Stimulated activated effector memory CD8-positive, alpha-beta T cell treated with anti-CD3 and anti-CD28 coated beads, Interleukin-12 subunit alpha, Interleukin-12 subunit beta, amount 100 ng/mL, for 72 hours (primary cell): ENCODE data around the gene HHEX.
A peak's percentile ranks its signal among the peaks of the same experiment; 100 is the strongest.
"Not testable (repeated sequence)": the region's sequence is repeated elsewhere in the genome, so short reads cannot be mapped to it uniquely, and the experiment has no call there.

Experiments
- ATAC-seq: fragments of 150-1000 bp; cut with Tn5 transposase; 2 replicates; pipeline ENCODE4 v1.10.0; 2021
- DNase-seq, 2 donors: peaks; one replicate each; pipeline ENCODE4 v3.0.0; 2021 to 2022; ENCODE audit warnings: low spot score in 2 of 2
- H3K27ac Mint-ChIP-seq: one replicate; pipeline ENCODE4 v1.8.0; 2022; ENCODE audit warnings: mild to moderate bottlenecking, mixed read lengths
- H3K36me3 Mint-ChIP-seq: one replicate; pipeline ENCODE4 v1.8.0; 2022; ENCODE audit warnings: mild to moderate bottlenecking, mixed read lengths
- H3K4me1 Mint-ChIP-seq: one replicate; pipeline ENCODE4 v1.8.0; 2022; ENCODE audit warnings: mixed read lengths
- H3K4me3 Mint-ChIP-seq: one replicate; pipeline ENCODE4 v1.8.0; 2022; ENCODE audit warnings: mild to moderate bottlenecking, mixed read lengths
- H3K9me3 Mint-ChIP-seq: one replicate; pipeline ENCODE4 v1.8.0; 2022; ENCODE audit warnings: mixed read lengths

The HHEX gene

DNA sequence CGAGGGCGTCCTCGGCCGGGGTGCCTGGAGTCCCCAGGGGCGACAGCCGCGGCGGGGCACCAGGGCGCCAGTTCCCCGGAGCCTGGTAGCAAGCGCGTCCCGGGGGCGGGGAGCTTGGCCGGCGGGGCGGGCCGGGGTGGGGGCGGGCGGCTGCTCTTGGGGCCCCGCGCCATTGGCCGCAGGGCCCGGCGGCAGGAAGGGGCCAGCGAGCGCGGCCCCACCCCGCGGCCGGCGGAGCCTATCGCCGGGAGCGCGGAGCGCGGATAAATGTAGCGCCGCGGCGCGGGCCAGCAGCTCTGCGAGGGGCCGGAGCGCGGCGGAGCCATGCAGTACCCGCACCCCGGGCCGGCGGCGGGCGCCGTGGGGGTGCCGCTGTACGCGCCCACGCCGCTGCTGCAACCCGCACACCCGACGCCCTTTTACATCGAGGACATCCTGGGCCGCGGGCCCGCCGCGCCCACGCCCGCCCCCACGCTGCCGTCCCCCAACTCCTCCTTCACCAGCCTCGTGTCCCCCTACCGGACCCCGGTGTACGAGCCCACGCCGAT lies at the start of gene HHEX:
Gene HHEX (plus strand): TSS at position 293 of the 548 bp plus-strand sequence. CDS start 32 bp downstream, at position 325.
- Mint-ChIP-seq H3K36me3 (no peaks in the 10 kb centered on the region), H3K9me3 (no peaks in the 10 kb centered on the region)
- peak in 1 of 2 donors; percentile 13 for DNase-seq

DNA sequence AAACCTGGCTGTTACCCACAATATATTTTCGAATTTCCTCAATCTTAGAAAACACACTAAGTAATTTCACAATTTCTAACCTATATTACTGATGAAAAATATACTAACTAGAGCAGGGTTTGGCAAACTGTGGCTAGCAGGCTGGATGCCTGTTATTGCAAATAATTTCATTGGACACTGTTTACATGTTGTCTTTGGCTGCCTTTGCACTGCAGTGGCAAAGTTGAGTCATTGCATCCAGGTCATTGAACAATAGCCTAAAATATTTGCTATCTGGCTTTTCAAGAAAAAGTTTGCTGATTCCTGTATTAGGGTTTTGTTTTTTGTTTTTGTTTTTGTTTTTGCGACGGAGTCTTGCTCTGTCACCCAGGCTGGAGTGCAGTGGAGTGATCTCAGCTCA lies 49.6 kb upstream of the HHEX start:
- no peak overlapping the region for H3K27ac Mint-ChIP-seq
- H3K36me3 Mint-ChIP-seq, result peaks cover 68% of the 10 kb centered on the region
- H3K9me3 Mint-ChIP-seq, result no peaks in the 10 kb centered on the region
- ATAC-seq (no peak), DNase-seq (no peak)
- no peak overlapping the region for H3K4me3 Mint-ChIP-seq
- H3K4me1 Mint-ChIP-seq, result peaks cover 5% of the 10 kb centered on the region

More for the DNA sequence above, at the start of gene HHEX:
- Mint-ChIP-seq H3K27ac (no peak within 1 kb of the TSS), H3K4me1 (peaks cover 12% of the 10 kb centered on the region), H3K4me3 (peak within 1 kb of the TSS; percentile 66)
- peak; percentile 81 for ATAC-seq

DNA sequence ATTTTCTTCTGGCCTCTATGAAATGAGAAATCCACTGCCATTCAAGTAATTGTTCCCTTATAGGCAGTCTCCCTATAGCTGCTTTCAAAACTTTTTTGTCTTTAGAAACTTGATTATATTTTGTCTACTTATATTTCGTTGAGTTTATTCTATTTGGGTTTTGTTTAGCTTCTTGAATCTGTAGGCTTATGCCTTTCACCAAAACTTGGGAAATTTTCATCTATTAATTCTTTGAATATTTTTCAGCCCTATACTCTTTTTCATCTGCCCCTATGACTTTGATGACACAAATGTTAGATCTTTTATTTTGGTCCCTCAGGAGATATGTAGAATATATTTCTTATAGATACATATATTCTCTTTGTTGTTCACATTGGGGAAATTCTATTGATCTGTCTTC lies 48.3 kb upstream of the HHEX start:
- H3K4me1 Mint-ChIP-seq, result peaks cover 5% of the 10 kb centered on the region

DNA sequence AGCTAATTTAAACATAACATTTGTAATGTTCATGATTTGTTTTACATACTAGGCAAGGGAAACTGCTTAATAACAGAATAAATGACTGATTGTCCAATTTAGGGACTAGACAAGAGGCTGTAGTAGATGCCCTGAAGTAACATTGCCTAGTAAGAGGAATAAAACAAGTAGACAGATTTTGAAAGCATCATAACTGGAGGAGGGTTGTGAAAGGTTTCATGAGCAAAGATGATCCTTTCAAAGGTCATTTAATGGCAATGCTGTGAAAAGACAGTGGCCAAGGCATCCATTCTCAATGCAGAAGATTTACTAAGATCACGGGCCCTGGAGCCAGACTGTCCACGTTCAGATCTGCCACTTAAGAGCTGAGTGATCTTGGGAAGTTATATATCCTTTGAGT lies 44.8 kb upstream of the HHEX start:
- H3K9me3 Mint-ChIP-seq, result no peaks in the 10 kb centered on the region
- DNase-seq (no peak), ATAC-seq (no peak)
- peaks cover 84% of the 10 kb centered on the region for H3K36me3 Mint-ChIP-seq
- no peak overlapping the region for H3K4me3 Mint-ChIP-seq
- H3K27ac Mint-ChIP-seq, result no peak overlapping the region
- H3K4me1 Mint-ChIP-seq, result peaks cover 5% of the 10 kb centered on the region

More for the DNA sequence above, 48.3 kb upstream of the HHEX start:
- no peak for DNase-seq
- Mint-ChIP-seq H3K27ac (no peak overlapping the region), H3K4me3 (no peak overlapping the region), H3K36me3 (peaks cover 69% of the 10 kb centered on the region), H3K9me3 (no peaks in the 10 kb centered on the region)
- ATAC-seq, result no peak

DNA sequence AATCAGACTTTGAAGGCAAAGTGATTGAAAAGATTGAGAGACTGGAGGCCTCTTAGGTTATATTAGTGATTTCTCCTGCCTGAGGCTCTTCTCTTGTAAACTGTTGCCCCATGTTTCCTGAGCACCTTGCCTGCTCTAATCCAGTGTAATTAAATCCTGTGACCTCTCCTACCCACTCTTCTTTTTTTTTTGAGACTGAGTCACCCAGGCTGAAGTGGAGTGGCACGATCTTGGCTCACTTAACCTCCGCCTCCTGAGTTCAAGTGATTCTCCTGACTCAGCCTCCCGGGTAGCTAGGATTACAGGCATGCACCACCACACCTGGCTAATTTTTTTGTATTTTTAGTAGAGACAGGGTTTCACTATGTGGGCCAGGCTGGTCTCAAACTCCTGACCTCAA lies 38.9 kb upstream of the HHEX start:
- H3K9me3 Mint-ChIP-seq, H3K4me1 Mint-ChIP-seq, H3K27ac Mint-ChIP-seq, ATAC-seq, H3K4me3 Mint-ChIP-seq, DNase-seq: not testable (repeated sequence)
- peaks cover 95% of the 10 kb centered on the region for H3K36me3 Mint-ChIP-seq

DNA sequence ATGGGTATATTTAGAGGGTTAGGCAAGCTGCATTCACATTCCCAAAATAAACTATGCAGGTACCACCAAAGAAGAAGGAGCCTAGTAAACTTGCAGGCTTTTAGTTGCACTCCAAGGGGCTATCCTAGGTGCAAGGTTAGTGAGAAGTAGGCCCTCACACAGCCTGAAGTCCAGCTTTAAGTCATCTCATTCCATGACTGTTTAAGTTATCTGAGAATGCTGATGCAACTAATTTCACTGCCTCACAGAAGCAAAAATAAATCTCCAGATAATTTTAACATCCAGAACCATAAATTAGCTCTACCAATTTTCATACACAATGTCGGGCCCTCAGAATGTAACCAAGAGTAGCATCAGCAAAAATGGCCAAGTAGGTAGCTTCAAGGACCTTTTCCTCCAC lies 34.3 kb upstream of the HHEX start:
- Mint-ChIP-seq H3K9me3 (no peaks in the 10 kb centered on the region), H3K4me1 (no peaks in the 10 kb centered on the region), H3K27ac (no peak overlapping the region), H3K4me3 (no peak overlapping the region), H3K36me3 (peaks cover 57% of the 10 kb centered on the region)
- DNase-seq, result no peak
- ATAC-seq, result no peak

DNA sequence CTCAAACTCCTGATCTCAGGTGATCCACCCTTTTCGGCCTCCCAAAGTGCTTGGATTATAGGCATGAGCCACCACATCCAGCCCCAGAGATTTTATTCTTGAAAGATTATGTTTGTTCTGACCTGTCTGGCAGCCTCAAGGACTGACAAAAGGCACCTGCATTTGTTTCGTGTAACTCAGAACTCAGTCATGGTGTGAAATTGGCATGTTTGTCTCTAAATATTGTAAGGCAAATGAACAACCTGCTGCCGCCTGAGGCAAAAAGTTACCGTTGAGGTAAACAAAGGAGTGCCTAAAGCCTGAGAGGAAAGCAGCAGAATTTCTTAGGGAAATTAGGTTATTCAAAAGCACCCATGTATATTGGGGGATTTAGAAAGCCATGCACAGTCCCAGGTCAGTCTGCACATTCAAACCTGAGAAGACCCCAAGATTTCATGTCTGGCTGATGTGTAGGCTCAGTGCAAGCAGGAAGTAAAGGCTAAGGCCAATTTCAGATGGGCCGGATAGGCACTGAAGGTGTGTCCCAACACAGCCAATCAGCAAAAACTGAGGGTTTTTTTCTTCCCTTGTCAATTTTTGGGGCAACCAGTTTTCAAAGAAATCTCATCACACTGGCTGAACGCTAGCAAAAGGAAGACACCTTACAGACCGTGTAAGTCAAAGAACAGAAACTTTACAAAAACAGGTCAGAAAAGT lies 33.3 kb upstream of the HHEX start:
- H3K27ac Mint-ChIP-seq, result no peak overlapping the region
- no peak overlapping the region for H3K4me3 Mint-ChIP-seq
- DNase-seq (no peak), ATAC-seq (no peak)
- peaks cover 47% of the 10 kb centered on the region for H3K36me3 Mint-ChIP-seq
- peaks cover 3% of the 10 kb centered on the region for H3K9me3 Mint-ChIP-seq
- H3K4me1 Mint-ChIP-seq, result no peaks in the 10 kb centered on the region

DNA sequence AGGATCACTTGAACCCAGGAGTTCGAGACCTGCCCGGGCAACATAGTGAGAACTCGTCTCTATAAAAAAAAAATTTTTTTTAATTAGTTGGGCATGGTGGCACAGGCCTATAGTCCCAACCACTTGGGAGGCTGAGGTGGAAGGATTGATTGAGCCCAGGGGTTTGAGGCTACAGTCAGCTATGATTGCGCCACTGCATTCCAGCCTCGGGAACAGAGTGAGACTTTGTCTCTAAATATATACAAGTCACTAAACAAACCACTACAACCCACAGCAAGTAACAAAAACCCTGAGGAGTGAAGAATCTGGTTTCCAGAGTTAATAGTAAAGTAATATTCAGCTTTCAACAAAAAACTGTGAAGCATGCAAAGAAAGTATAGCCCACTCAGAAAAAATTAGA lies 32.7 kb upstream of the HHEX start:
- Mint-ChIP-seq H3K27ac (no peak overlapping the region), H3K36me3 (peaks cover 41% of the 10 kb centered on the region), H3K4me1 (no peaks in the 10 kb centered on the region), H3K9me3 (peaks cover 6% of the 10 kb centered on the region), H3K4me3 (no peak overlapping the region)
- ATAC-seq (no peak), DNase-seq (no peak)

DNA sequence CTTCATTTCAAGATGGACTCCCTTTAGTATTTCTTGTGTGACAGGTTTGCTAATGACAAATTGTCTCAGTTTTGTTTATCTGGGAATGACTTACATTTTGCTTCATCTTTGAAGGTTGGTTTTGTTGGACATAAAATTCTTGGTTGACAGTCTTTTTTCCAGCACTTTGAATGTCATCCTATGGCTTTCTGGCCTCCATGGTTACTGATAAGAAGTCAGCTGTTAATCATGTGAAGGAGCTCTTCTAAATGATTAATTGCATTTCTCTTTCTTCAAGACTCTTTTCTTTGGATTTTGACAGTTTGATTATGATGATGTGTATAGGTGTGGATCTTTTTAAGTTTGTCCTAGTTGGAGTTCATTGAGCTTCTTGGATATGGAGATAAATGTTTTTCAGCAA lies 26.9 kb upstream of the HHEX start:
- H3K9me3 Mint-ChIP-seq, result peaks cover 17% of the 10 kb centered on the region
- H3K4me1 Mint-ChIP-seq, result no peaks in the 10 kb centered on the region
- no peak for DNase-seq
- no peak overlapping the region for H3K4me3 Mint-ChIP-seq
- no peak for ATAC-seq
- H3K27ac Mint-ChIP-seq, result no peak overlapping the region
- H3K36me3 Mint-ChIP-seq, result no peaks in the 10 kb centered on the region

DNA sequence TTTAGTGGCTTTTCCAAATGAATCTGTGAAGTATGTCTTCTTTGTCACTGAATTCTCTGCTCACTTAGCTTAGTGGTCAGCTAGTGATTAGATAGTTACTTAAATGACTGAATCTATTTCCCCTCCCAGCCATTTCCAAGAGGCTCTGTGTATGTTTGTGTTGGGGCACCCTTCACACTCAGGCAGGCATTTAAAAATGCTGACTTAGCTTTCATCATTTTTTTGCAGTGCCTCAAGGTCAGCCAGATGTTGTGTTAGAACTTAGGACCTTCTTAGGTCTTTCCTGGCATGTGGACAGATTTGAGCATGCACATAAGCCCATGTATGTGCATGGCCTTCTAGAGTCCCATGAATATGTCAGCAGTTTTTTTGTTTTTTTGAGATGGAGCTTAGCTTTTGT lies 25.4 kb upstream of the HHEX start:
- no peaks in the 10 kb centered on the region for H3K36me3 Mint-ChIP-seq
- no peak overlapping the region for H3K27ac Mint-ChIP-seq
- ATAC-seq (no peak), DNase-seq (no peak)
- peaks cover 17% of the 10 kb centered on the region for H3K9me3 Mint-ChIP-seq
- H3K4me3 Mint-ChIP-seq, result no peak overlapping the region
- no peaks in the 10 kb centered on the region for H3K4me1 Mint-ChIP-seq

DNA sequence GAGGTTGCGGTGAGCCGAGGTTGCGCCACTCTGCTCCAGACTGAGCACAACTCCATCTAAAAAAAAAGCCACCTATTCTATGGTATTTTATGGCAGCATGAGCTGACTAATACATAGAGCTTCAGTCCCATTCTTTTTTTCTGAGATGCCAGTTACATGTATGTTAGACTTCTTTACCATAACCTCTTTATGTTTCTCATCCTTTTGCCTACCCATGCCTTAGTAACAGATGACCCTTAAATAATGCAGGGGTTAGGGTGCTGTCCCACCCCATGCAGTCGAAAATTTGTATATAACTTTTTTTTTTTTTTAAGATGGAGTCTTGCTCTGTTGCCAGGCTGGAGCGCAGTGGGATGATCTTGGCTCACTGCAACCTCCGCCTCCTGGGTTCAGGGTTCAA lies 22.7 kb upstream of the HHEX start:
- Mint-ChIP-seq H3K4me1 (no peaks in the 10 kb centered on the region), H3K36me3 (no peaks in the 10 kb centered on the region), H3K9me3 (peaks cover 11% of the 10 kb centered on the region), H3K4me3 (no peak overlapping the region), H3K27ac (no peak overlapping the region)
- DNase-seq, result no peak
- no peak for ATAC-seq

DNA sequence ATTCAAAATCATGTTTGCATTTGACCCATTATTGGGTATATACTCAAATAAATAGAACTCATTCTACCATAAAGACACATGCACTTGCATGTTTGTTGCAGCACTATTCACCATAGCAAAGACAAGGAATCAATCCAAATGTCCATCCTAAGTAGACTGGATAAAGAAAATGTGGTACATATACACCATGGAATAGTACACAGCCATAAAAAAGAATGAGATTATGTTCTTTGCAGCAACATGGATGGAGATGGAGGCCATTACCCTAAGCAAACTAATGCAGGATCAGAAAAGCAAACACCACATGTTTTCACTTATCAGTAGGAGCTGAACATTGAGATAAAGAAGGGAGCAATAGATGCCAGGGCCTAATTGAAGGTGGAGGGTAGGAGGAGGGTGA lies 12.0 kb upstream of the HHEX start:
- Mint-ChIP-seq H3K27ac (no peak overlapping the region), H3K9me3 (no peaks in the 10 kb centered on the region), H3K4me1 (no peaks in the 10 kb centered on the region), H3K36me3 (no peaks in the 10 kb centered on the region), H3K4me3 (no peak overlapping the region)
- DNase-seq, result no peak
- no peak for ATAC-seq

DNA sequence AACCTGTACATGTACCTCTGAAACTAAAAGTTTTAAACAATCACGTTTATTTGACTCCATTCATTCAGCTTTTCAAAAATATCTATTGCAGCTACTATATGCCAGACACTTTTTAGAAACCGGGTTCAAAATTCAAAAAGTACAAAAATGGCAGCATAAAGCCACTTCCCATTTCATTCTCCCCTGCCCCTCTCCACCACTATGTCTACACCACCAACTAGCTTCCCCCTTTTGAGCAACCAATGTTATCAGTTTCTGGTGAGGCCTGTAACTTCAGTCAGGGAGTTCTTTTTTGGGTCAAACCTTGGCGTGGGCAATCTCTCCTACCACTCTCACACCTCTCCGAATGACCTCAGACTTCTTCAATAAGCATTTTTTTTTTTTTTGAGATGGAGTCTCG lies 11.5 kb upstream of the HHEX start:
- H3K36me3 Mint-ChIP-seq, result no peaks in the 10 kb centered on the region
- H3K4me1 Mint-ChIP-seq, result no peaks in the 10 kb centered on the region
- H3K9me3 Mint-ChIP-seq, result no peaks in the 10 kb centered on the region
- DNase-seq (no peak), ATAC-seq (no peak)
- no peak overlapping the region for H3K4me3 Mint-ChIP-seq
- H3K27ac Mint-ChIP-seq, result no peak overlapping the region

DNA sequence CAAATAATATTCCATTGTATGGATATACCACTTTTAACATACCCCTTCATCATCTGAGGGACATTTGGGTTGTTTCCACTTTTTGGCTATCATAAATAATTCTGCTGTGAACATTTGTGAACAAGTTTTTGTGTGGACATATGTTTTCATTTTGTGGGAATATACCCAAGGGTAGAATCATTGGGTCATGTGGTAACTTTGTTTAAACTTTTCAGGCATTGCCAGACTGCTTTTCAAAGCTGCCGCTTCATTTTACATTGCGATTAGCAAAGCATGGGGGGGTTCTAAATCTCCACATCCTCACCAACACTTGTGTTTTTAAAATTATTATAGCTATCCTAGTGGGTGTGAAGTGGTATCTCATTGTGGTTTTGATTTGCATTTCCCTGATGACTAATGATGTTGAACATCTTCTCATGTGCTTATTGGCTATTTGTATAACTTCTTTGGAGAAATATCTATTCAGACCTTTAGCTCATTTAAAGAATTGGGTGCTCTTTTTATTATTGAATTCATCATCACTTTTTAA lies 8.4 kb upstream of the HHEX start:
- no peak for ATAC-seq
- no peak overlapping the region for H3K27ac Mint-ChIP-seq
- H3K4me3 Mint-ChIP-seq, result no peak overlapping the region

DNA sequence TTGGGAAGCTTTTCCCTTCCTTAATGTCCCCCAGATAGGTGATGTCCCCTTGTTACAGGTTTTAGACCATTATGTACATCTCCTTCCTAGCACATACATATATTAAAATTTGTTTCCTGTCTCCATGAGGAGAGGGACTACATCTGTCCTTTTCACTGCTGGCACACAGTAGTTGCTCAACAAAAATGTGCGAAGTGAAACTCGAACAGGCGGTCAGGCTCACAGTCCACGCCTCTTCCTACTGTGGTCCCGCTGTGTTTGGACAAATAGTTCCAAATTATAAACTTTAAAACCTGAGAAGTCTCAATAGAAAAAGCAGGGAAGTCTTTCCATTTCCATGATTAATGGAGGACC lies 1.2 kb upstream of the HHEX start:
- peak overlapping the region; percentile 65 for H3K4me3 Mint-ChIP-seq
- H3K27ac Mint-ChIP-seq, result no peak overlapping the region
- ATAC-seq, result no peak
- H3K9me3 Mint-ChIP-seq, result no peaks in the 10 kb centered on the region
- no peak for DNase-seq
- peaks cover 12% of the 10 kb centered on the region for H3K4me1 Mint-ChIP-seq
- no peaks in the 10 kb centered on the region for H3K36me3 Mint-ChIP-seq

More for the DNA sequence above, 8.4 kb upstream of the HHEX start:
- no peak for DNase-seq
- Mint-ChIP-seq H3K9me3 (no peaks in the 10 kb centered on the region), H3K36me3 (no peaks in the 10 kb centered on the region), H3K4me1 (no peaks in the 10 kb centered on the region)

DNA sequence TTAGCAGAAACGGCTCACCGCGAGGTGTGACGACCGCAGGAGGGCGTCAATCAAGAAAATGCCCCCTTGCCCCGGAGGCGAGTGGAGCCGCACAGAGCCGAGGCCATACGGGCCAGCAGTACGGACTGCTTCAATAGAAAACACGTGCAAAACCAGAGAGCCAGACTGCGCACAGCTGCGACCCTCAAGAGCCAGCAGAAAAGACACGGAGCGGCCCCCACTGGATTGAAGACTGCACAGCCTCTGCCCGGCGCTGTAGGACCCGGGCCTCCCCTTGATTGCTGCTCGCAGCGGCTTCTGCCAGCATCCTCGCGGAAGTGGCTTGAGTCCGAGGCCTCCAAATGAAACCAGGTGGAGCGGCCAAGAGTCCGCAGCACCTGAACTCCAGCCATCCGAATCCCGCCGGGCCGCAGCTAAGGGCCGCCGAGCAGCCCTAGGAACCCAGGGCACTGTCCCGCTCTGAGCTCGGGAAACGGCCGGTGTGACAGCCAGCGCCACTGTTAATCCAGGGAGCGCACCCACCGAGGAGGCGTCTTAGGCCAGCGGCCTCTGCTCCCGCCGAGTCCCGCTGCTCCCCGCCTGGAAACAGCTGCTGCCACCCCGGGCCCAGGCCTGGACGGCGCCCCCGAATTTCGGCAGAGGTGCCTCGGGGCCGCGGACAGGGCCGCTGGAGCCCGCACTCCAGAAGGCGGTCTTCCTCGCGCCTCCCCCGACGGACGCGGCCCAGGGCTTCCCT lies 660 bp upstream of the HHEX start:
- ATAC-seq, result peak; percentile 33
- Mint-ChIP-seq H3K4me3 (peak overlapping the region; percentile 65), H3K27ac (no peak overlapping the region), H3K36me3 (no peaks in the 10 kb centered on the region), H3K9me3 (no peaks in the 10 kb centered on the region), H3K4me1 (peaks cover 12% of the 10 kb centered on the region)
- peak; percentile 31 to 68 for DNase-seq
